DND-41 (cell line): Measurements from ENCODE around the gene HTD2.

Source experiments
- ATAC-seq: fragments of 200-7000 bp; cut with Tn5 transposase; 3 replicates; pipeline ENCODE4 v1.9.1; 2021; ENCODE audit warnings: low read depth; ENCODE audit not compliant: insufficient read depth
- DNase-seq: peaks from one replicate; pipeline ENCODE4 v3.0.0-alpha.2; 2020
- H2AFZ ChIP-seq: 2 replicates; pipeline ENCODE4 v1.6.0; 2012; ENCODE audit warnings: low read depth, low read length
- H3K27ac ChIP-seq: 2 replicates; pipeline ENCODE4 v1.5.1; 2012; ENCODE audit warnings: low read length, inconsistent platforms
- H3K27me3 ChIP-seq: fragments of 200-600 bp; sonication (generic); 2 replicates; pipeline ENCODE4 v1.6.0; 2012; ENCODE audit warnings: low read length, mild to moderate bottlenecking, inconsistent platforms; ENCODE audit not compliant: insufficient read depth, poor library complexity
- H3K36me3 ChIP-seq: 2 replicates; pipeline ENCODE4 v1.5.1; 2012; ENCODE audit warnings: low read length, inconsistent platforms; ENCODE audit not compliant: insufficient read depth
- H3K4me1 ChIP-seq: 2 replicates; pipeline ENCODE4 v1.5.1; 2012; ENCODE audit warnings: mild to moderate bottlenecking, low read length; ENCODE audit not compliant: insufficient read depth
- H3K4me2 ChIP-seq: 2 replicates; pipeline ENCODE4 v1.6.0; 2012; ENCODE audit warnings: mild to moderate bottlenecking, moderate library complexity, low read length, inconsistent platforms; ENCODE audit not compliant: insufficient read depth
- H3K4me3 ChIP-seq, 2 experiments: fragments of 200-600 bp in 1 of 2; shearing (Covaris generic) in 1 of 2; 2 replicates each; pipeline ENCODE4 v1.5.1; 2012 to 2016; ENCODE audit warnings: inconsistent platforms in 2 of 2, low read length in 2 of 2, mild to moderate bottlenecking in 2 of 2, low read depth in 1 of 2, moderate library complexity in 1 of 2
- H3K79me2 ChIP-seq: 2 replicates; pipeline ENCODE4 v1.6.0; 2012; ENCODE audit warnings: low read length, inconsistent platforms; ENCODE audit not compliant: insufficient read depth
- H3K9ac ChIP-seq: 2 replicates; pipeline ENCODE4 v1.6.0; 2012; ENCODE audit warnings: low read depth, mild to moderate bottlenecking, inconsistent platforms, low read length, moderate library complexity
- H3K9me3 ChIP-seq: 2 replicates; pipeline ENCODE4 v1.5.1; 2012; ENCODE audit warnings: low read length, moderate library complexity, mild to moderate bottlenecking, inconsistent platforms; ENCODE audit not compliant: insufficient read depth, severe bottlenecking
- H4K20me1 ChIP-seq: 2 replicates; pipeline ENCODE4 v1.6.0; 2012; ENCODE audit warnings: low read length; ENCODE audit not compliant: insufficient read depth
- EZH2 ChIP-seq: IDR thresholded peaks from 3 replicates; pipeline ENCODE4 v1.6.1; 2012; ENCODE audit warnings: borderline replicate concordance, low read depth, mild to moderate bottlenecking, moderate library complexity, low read length, inconsistent platforms; ENCODE audit not compliant: severe bottlenecking
- TF ChIP-seq, protein P1 (sequence below): IDR thresholded peaks from 2 replicates; pipeline ENCODE4 v1.5.1; 2012; ENCODE audit warnings: borderline replicate concordance, low read length, moderate library complexity, mild to moderate bottlenecking; ENCODE audit not compliant: poor library complexity, severe bottlenecking; ENCODE audit errors: extremely low read depth

HTD2 gene

DNA sequence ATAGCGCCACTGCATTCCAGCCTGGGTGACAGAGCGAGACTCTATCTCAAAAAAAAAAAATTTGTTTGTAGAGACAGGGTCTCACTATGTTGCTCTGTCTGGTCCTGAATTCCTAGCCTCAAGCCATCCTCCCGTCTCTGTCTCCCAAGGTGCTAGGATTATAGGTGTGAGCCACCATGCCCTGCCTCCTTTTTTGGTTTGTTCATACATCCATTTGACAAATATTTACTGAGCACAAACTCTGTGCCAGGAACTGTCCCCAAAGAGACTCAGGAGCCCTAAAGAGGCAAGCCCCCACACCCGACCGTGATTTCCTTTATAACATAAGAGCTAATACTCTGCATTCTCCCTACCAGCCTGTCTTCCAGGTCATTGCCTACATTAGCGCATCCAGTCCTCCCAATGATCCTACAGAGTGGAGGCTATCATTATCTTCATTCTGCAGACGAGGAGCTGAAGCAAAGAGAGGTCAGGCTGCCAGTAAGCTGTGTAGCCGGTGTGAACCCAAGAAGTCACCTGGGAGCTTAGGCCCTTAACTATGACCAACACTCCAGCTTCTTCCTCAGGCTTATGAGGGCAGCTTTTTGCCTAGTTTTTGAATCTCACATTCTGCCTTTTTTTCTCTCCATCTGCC, 20.1 kb downstream of the HTD2 start:
- no peak overlapping the region for H3K4me3 ChIP-seq
- H3K9ac ChIP-seq, result no peak overlapping the region
- no peaks in the 10 kb centered on the region for H4K20me1 ChIP-seq
- H3K4me1 ChIP-seq, result no peaks in the 10 kb centered on the region
- H3K27ac ChIP-seq, result no peak overlapping the region
- DNase-seq (no peak), ATAC-seq (no peak)
- H3K9me3 ChIP-seq, result no peaks in the 10 kb centered on the region
- H3K4me2 ChIP-seq, result no peak overlapping the region
- H3K27me3 ChIP-seq, result no peaks in the 10 kb centered on the region
- no peak overlapping the region for H2AFZ ChIP-seq
- peaks cover 3% of the 10 kb centered on the region; the same call in 1 of the 2 replicates for H3K36me3 ChIP-seq
- TF ChIP-seq, protein P1, sequence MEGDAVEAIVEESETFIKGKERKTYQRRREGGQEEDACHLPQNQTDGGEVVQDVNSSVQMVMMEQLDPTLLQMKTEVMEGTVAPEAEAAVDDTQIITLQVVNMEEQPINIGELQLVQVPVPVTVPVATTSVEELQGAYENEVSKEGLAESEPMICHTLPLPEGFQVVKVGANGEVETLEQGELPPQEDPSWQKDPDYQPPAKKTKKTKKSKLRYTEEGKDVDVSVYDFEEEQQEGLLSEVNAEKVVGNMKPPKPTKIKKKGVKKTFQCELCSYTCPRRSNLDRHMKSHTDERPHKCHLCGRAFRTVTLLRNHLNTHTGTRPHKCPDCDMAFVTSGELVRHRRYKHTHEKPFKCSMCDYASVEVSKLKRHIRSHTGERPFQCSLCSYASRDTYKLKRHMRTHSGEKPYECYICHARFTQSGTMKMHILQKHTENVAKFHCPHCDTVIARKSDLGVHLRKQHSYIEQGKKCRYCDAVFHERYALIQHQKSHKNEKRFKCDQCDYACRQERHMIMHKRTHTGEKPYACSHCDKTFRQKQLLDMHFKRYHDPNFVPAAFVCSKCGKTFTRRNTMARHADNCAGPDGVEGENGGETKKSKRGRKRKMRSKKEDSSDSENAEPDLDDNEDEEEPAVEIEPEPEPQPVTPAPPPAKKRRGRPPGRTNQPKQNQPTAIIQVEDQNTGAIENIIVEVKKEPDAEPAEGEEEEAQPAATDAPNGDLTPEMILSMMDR, result no peak
- no peak for TF ChIP-seq EZH2
- no peaks in the 10 kb centered on the region for H3K79me2 ChIP-seq

DNA sequence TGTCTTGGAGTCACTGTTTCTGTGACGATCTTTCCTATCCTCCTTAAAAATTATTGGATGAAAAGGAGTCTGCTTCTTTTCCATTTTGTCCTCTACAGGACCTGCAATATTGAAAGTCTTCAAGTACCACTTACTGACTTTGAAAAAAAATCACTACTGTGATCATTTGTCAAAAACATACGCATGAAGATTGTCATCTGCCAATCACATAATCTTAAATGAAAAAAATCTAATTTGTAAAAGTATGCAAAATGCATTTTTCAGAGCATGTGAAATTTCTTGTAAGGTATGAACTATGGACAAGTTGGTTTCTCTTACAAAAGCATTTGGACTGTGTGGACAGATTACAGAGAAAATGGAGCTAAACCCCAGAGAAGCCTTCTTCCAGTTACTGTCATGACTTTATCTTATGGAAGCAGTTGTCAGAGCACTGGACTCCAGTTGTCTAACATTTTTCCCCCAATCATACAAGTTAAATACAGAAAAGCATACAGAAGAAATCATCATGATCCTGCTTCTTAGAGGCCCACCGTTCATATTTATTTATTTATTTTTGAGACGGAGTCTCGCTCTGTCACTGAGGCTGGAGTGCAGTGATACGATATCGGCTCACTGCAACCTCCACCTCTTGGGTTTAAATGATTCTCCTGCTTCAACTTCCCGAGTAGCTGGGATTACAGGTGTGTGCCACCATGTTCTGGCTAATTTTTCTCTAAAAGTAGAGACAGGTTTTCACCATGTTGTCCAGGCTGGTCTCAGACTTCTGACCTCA, 23.0 kb downstream of the HTD2 start:
- DNase-seq (no peak), ATAC-seq (no peak)
- H3K27ac ChIP-seq, result no peak overlapping the region
- TF ChIP-seq, protein P1, result no peak
- no peak for TF ChIP-seq EZH2
- H3K36me3 ChIP-seq, result no peaks in the 10 kb centered on the region
- no peaks in the 10 kb centered on the region for H3K9me3 ChIP-seq
- H4K20me1 ChIP-seq, result no peaks in the 10 kb centered on the region
- H3K9ac ChIP-seq, result no peak overlapping the region
- peaks cover 17% of the 10 kb centered on the region for H3K4me1 ChIP-seq
- H3K79me2 ChIP-seq, result peaks cover 16% of the 10 kb centered on the region
- no peak overlapping the region for H3K4me3 ChIP-seq
- no peaks in the 10 kb centered on the region for H3K27me3 ChIP-seq
- H3K4me2 ChIP-seq, result no peak overlapping the region
- H2AFZ ChIP-seq, result no peak overlapping the region

- Histone ChIP-seq H3K27me3 (no peaks in the 10 kb centered on the region), H3K4me2 (no peak overlapping the region), H2AFZ (no peak overlapping the region)
Measured at GRCh38 chr3:58329922-58330413, 23.6 kb downstream of the HTD2 start.

GRCh38 chr3:58331593-58332152, 25.4 kb downstream of the HTD2 start:
- DNase-seq, result no peak
- H2AFZ ChIP-seq, result peak overlapping the region; percentile 85
- H3K27me3 ChIP-seq, result no peaks in the 10 kb centered on the region
- ATAC-seq, result no peak
- peaks cover 40% of the 10 kb centered on the region for H3K4me1 ChIP-seq
- H3K27ac ChIP-seq, result no peak overlapping the region
- no peaks in the 10 kb centered on the region for H4K20me1 ChIP-seq
- H3K4me2 ChIP-seq, result peak overlapping the region; percentile 79; the same call in 1 of the 2 replicates
- H3K9me3 ChIP-seq, result no peaks in the 10 kb centered on the region
- no peak for TF ChIP-seq EZH2
- TF ChIP-seq, protein P1, result no peak
- H3K36me3 ChIP-seq, result peaks cover 2% of the 10 kb centered on the region
- peaks cover 39% of the 10 kb centered on the region for H3K79me2 ChIP-seq
- H3K4me3 ChIP-seq, result no peak overlapping the region
- H3K9ac ChIP-seq, result no peak overlapping the region

More at GRCh38 chr3:58329922-58330413, 23.6 kb downstream of the HTD2 start:
- peaks cover 22% of the 10 kb centered on the region for H3K79me2 ChIP-seq
- H3K36me3 ChIP-seq, result no peaks in the 10 kb centered on the region
- TF ChIP-seq EZH2, result no peak
- no peak overlapping the region for H3K9ac ChIP-seq
- no peak overlapping the region for H3K4me3 ChIP-seq
- no peak overlapping the region for H3K27ac ChIP-seq
- no peaks in the 10 kb centered on the region for H4K20me1 ChIP-seq
- H3K9me3 ChIP-seq, result no peaks in the 10 kb centered on the region
- peaks cover 23% of the 10 kb centered on the region for H3K4me1 ChIP-seq
- ATAC-seq (no peak), DNase-seq (no peak)
